Adrenal gland (tissue), 5 donors: ENCODE data around the gene LGALSL.

Experiments used
- CTCF ChIP-seq, 6 experiments: fragments of 450-650 bp in 4 of 6; fragments of 200-600 bp in 2 of 6; sonication (generic) in 1 of 6; IDR thresholded peaks; 1 replicate in 5 of 6; 2 replicates in 1 of 6; pipeline versions ENCODE4 v1.5.1 to v1.8.0; 2016 to 2021; ENCODE audit warnings: antibody characterized with exemption in 6 of 6, mild to moderate bottlenecking in 2 of 6, moderate library complexity in 1 of 6
- POLR2A ChIP-seq, 2 donors: fragments of 450-650 bp; IDR thresholded peaks; one replicate each; pipeline ENCODE4 v1.6.1; 2017; ENCODE audit warnings: antibody characterized with exemption in 2 of 2, mild to moderate bottlenecking in 2 of 2, moderate library complexity in 1 of 2
- donor health status: DM: no; HTN: no; CAD: no.

GRCh38 chr2:64457524-64457923, 3.6 kb downstream of the LGALSL start:
- no peak for TF ChIP-seq CTCF (IDR thresholded peaks at IDR 0.05)
- TF ChIP-seq POLR2A (IDR thresholded peaks at IDR 0.05) = no peak
